ENCODE data around the gene MKKS. TPM values are rescaled to one million over a fixed set of nuclear protein-coding genes. Genes with fewer than 3 reads are reported as not detected.

MKKS gene
- total RNA-seq, 1 experiment from 2014 or later, result 10.6 TPM

- Histone ChIP-seq H4K91ac (ENCODE audit: insufficient read length, low read depth, low read length) (no peak overlapping the region), H2BK120ac (ENCODE audit: low read depth, low read length, poor library complexity, severe bottlenecking) (no peak overlapping the region), H2BK5ac (ENCODE audit: insufficient read length, low read length) (no peak overlapping the region), H2AFZ (ENCODE audit: low read length) (no peak overlapping the region), H3K79me2 (ENCODE audit: insufficient read depth, low read length) (no peaks in the 10 kb centered on the region), H3K27ac (ENCODE audit: insufficient read length, low read depth, low read length) (no peak overlapping the region), H4K20me1 (ENCODE audit: control insufficient read depth, insufficient read depth, insufficient read length) (no peaks in the 10 kb centered on the region), H2BK15ac (ENCODE audit: low read depth, low read length) (no peak overlapping the region), H3K9ac (ENCODE audit: extremely low read depth, insufficient read length, low read length) (no peak overlapping the region), H3K23ac (ENCODE audit: insufficient read length, low read depth, low read length) (no peak overlapping the region), H2BK12ac (ENCODE audit: insufficient read length, low read depth, low read length) (no peak overlapping the region), H3T11ph (ENCODE audit: low read length) (no peak overlapping the region), H3K9me3 (ENCODE audit: control insufficient read depth, low read depth, low read length) (no peaks in the 10 kb centered on the region), H2AK5ac (ENCODE audit: insufficient read length, low read length) (no peak overlapping the region), H2BK20ac (ENCODE audit: low read depth, low read length, poor library complexity, severe bottlenecking) (no peak overlapping the region), H3K14ac (ENCODE audit: insufficient read depth, low read length) (no peak overlapping the region), H3K4me1 (ENCODE audit: insufficient read depth, low read length) (no peaks in the 10 kb centered on the region; the same call in 1 of the 2 replicates), H3K79me1 (ENCODE audit: insufficient read depth, low read depth, low read length, poor library complexity, severe bottlenecking) (no peaks in the 10 kb centered on the region), H3K4me2 (ENCODE audit: insufficient read depth, insufficient read length, low read length) (no peak overlapping the region), H4K8ac (replicated peaks; ENCODE audit: insufficient read length, low read depth, low read length) (no peak overlapping the region), H4K5ac (ENCODE audit: insufficient read length, low read depth, low read length) (no peak overlapping the region), H3K23me2 (ENCODE audit: insufficient read length, low read depth, low read length, poor library complexity, severe bottlenecking) (no peaks in the 10 kb centered on the region), H3K4ac (ENCODE audit: low read depth, low read length) (no peak overlapping the region), H3K18ac (ENCODE audit: insufficient read length, low read depth, low read length) (no peak overlapping the region), H3K27me3 (ENCODE audit: insufficient read depth, low read length) (no peaks in the 10 kb centered on the region), H3K56ac (ENCODE audit: insufficient read length, low read depth, low read length) (no peak overlapping the region)
- no CpG with 5 or more reads among the region's 12 CpGs for WGBS (ENCODE audit: extremely low coverage, insufficient read length, low lambda C conversion rate)
- Mint-ChIP-seq H3K4me3 (no peak overlapping the region), H3K9me3 (no peaks in the 10 kb centered on the region; a peak in 1 of 5 replicates), H3K4me1 (peaks cover 2 to 10% of the 10 kb centered on the region in 2 experiments; a peak in 2 of 4 replicates), H3K27ac (peak overlapping the region in 1 of 3 experiments; percentile 31; a peak in 1 of 7 replicates), H3K27me3 (ENCODE audit: low read depth) (no peaks in the 10 kb centered on the region), H3K36me3 (ENCODE audit: insufficient read depth in 1 of 3, low read depth in 3 of 3) (peaks cover 0 to under 1% (median 0%) of the 10 kb centered on the region in 3 experiments; a peak in 4 of 7 replicates)
- DNase-seq, result no peak
- no peak for TF ChIP-seq CTCF (conservative IDR thresholded peaks at IDR 0.05)
Measured at GRCh38 chr20:10367943-10368701, 65.9 kb downstream of the MKKS start.
